RKO (cell line): Measurements from ENCODE around the gene HS6ST1.
A peak's percentile ranks its signal among the peaks of the same experiment; 100 is the strongest.

Experiments used
- DNase-seq: peaks from one replicate; pipeline ENCODE4 v3.0.0-alpha.2; 2016; ENCODE audit warnings: low spot score

The HS6ST1 gene, protein sequence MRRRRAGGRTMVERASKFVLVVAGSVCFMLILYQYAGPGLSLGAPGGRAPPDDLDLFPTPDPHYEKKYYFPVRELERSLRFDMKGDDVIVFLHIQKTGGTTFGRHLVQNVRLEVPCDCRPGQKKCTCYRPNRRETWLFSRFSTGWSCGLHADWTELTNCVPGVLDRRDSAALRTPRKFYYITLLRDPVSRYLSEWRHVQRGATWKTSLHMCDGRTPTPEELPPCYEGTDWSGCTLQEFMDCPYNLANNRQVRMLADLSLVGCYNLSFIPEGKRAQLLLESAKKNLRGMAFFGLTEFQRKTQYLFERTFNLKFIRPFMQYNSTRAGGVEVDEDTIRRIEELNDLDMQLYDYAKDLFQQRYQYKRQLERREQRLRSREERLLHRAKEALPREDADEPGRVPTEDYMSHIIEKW

DNA sequence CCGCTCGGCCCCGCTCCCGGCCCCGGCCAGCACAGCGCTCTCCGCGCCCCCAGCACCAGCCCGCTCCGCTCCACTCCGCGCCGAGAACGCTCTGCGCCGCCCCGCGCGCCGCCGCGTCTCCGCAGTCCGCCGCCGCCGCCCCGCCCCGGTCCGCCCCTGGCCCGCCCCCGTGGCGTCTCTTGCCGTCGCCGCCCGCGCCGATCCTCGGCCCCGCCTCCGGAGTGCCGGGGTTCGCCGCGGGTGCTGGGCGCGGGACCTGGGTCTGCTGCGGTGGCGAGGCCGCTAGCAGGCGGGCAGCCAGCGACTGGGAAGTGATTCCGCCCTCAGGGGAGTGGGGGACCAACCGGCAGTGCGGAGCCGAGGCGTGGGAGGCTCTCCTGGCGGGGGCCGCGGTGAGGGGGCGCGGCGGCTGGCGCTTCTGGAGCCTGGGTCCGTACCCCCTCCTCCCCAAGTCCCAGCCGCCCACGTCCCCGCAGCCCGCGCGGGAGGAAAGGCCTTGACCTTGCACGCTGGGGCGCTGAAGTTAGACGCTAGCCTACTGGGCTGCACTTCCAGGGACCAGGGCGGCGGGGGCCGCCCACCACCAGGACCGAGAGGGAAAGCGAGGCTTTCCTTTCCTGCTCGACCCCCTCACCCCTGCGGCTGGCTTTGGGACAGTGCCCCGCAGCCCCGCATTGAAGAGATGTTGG lies at the start of gene HS6ST1:
TSS of gene HS6ST1 (minus strand) at position 93 of the 689 bp plus-strand sequence. CDS start 305 bp downstream, outside the sequence.
- peak; percentile 79 for DNase-seq

DNA sequence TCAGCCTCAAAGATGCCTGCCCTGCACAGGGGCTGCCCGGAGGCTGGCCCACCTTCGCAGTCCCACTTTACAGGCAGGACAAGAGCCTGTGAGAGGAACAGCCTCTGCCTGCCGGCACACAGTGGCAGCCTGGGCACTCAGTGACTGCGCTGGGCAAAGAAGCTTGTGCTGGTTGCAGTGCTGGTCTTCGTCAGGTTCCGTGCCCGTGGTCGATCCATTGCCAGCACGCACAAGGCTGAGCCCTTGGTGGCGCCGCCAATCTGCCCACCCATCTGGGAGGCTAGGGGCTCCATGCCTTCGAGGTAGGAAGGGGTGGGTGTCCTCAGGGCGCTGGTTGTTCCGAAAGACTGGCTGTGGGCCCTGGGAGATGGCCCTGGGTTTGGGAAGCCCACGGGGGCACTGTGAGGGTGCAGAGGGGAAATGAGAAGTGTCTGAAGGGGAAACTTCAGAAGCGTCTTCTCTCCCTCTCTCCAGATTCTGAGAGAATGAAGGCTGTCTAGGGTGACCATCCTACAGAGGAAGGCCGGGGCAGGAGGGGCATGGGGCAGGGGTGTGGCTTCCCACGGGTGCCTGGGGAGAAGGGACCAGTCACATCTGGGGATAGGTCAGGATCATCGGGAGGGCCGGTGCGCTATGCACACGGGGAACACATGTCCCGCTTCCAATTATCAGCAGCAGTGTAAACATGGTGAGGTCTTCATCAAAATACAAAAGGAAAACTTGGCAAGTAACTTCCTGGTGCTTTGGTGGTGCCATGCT lies 49.1 kb upstream of the HS6ST1 start:
- DNase-seq = no peak

DNA sequence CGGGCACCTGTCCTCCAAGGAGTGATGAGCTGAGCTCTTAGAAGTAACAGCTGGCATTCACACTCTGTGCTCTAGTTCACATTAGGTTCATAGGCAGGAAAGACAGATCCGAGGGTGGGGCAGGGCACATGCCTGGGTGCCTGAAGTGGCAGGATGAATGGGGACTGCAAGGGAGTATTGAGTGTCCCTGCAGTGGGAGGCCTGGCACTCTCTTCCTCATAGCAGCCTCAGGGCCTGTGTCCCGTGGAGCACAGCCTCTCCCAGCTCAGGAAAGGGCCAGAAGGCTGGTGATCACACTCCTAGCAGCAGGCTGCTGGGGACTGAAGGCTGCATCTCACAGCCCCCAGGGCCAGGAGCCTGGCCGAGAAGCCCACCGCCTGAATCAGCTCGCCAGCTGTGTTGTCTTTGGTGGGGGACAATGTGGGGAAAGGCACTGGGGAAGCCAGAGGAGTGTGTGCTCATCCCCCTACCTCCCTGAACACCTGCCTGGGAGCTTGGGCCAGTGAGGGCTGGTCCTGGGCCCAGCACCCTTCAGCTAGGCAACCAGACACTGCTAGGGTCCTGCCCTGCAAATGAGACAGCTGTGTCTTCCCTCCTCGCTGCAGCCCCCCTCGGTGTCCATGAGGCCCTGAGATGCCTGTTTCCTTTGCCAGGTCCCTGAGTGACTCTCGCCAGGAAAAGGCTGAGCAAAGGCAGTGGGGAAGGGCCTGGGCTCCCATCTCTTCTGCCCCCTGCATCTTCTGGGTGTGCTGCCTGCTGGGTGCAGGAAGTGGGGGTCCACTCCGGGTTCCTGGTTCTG lies 48.2 kb upstream of the HS6ST1 start:
- no peak for DNase-seq

DNA sequence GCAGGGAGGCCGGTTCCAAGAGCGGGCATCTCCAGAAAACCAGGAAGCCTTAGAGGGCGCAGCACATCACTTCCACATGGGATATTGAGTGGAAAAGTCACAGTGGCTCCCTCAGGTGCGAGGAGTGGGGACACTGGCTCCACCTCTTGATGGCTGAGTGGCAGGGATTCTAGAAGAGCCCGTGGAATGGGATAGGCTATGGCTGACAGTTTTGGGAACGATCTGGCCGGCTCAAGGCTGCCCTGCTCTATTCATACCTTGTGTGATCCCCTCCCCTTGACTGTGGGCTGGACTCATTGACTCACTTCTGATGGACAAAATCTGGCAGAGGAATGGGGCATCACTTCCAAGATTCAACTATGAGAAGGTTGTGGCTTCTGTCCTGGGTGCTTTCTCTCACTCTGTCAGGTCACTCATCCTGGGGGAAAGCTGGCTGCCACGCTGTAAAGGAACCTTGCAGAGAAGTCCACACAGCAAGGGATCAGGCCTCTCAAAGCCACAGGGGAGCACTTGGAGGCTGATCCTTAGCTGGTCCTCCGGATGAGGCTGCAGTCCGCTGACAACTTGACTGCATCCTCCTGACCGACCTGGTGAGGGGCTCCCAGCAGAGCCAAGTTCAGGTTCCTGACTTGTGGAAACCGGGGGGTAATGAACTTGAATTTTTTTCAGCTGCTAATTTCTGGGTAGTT lies 46.7 kb upstream of the HS6ST1 start:
- DNase-seq = no peak

DNA sequence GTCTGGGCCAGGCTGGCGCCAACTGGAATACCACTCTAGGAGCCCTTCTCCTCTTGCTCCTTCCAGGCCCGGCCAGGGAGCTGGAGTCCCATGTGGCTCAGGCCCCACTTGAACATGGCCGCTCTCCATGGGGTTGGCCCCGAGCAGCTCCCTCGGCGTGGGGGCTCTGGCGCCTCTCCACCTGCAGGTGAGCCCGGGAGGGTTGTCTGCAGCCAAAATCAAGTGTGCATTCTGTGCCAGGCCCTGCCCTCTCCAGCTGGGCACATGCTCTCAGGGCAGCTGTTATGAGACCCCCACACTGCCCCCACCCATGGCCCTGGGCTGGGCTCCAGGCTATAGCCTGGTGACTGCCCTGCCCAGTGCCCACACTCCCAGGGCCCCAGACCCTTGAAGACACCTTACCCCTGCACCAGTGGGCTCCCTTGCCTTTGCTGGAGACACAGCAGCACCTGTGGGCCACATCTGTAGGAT lies 45.8 kb upstream of the HS6ST1 start:
- DNase-seq = no peak

DNA sequence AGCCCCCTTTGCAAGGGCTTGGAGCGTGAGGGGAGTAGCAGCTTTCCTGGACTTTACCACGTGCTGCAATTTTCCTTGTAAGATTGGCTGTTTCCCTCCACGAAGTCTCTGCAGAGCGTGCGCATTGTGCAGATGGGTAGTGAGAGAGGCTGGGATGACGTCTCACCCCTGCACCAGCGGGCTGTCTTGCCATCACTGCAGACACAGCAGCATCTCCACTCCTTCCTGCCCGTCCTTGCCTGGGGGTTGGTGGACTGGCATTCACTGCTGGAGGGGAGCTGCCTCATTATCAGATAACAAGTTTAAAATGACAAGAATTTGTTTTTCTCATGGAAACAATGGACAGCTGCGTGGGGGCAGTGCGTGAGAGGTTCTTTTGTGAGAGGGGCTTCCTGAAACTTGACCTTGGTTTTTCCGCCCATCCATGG lies 45.3 kb upstream of the HS6ST1 start:
- no peak for DNase-seq

DNA sequence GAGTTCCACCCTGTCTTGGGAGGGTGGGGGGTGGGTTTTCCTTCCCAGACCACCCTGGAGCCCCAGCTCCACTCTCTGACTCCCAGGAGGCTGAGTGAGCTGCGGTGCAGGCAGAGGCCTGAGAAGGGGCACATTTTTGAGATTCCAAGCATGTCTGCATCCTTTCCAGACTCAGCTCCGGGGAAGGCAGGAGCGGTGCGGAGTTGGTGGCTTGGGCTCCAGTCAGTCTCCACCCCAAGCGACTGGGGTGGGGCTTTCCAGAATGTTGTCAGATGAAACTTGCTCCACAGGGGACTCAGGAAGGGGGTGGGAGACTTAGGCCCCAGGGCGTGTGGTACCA lies 44.2 kb upstream of the HS6ST1 start:
- no peak for DNase-seq

DNA sequence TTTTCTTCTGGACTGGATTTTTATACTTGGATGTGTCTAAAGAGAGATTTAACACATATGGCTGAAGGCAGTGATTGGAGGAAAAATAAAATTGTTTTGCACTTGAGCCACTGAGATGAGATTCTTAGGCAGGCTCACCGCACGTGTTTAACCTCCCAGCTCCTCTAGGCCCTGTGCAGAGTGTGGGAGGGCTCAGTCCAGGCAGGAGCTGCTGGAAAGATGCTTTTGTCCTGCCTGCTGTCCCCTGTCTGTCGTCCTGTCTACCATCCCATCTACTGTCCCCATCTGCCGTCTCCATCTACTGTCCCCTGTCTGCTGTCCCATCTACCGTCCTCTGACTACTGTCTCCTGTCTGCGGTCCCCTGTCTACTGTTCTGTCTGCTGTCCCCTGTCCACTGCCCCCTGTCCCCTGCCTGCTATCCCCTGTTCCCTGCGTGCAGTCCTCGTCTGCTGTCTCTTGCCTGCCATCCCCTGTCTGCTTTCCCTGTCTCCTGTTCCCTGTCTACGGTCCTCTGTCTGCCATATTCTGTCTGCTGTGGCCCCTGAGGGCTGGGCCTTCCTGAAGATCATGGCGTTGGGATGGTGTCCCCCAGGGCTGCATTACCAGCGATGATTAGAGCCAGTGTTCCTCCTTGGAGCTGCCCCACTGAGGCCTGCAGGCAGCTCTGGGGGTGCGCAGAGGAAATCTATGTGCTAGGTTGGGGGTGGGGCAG lies 43.7 kb upstream of the HS6ST1 start:
- no peak for DNase-seq

DNA sequence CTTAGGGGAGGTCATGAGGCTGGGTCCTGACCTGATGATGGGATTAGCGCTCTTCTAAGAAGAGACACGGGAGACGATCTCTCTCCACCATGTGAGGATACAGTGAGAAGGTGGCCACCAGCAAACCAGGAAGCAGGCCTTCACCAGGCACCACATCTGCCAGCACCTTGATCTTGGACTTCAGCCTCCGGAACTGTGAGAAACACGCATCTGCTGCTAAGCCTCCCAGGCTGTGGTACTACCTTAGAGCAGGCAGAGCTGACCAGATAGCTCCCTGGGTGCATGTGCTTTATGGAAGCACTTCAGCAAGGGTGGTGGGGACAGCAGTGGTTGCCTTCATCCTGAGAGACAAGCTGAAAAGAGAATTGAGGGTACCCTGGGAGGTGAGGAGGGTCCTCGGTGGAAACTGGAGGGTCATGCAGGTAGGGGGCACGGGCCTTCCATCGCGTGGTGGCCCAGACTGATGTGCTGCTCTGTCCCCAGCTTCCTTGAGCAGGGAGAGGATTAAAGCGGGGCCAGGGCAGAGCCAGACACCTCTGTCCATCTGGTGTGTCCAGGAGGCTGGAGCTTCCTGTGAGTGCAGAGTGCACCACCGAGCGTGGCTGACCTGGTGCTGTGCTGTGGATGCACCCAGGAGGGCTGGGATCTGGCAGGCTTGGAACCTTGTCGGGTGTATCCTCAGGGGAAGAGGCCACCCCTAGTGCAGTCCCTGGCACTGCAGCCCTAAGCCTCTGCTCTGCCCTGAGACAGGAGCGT lies 42.9 kb upstream of the HS6ST1 start:
- DNase-seq = no peak

DNA sequence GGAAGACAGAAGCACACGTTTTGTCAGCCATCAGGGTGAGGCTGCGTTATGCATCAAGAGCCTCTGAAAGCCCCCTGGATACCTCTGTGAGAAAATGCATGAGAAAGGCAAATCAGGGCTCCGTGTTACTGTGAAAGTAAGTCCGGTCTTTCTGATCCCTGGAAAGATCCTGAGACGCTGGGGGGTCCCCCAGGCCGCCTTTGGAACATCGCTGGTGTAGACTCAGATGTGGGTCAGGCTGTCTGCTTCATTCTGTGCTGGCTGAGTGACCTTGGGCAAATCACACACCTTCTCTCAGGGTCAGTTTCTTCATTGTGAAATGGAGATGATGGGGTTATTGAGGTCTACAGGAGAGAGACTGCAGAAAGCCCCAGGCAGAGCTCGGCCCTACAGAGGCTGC lies 42.0 kb upstream of the HS6ST1 start:
- DNase-seq = no peak

DNA sequence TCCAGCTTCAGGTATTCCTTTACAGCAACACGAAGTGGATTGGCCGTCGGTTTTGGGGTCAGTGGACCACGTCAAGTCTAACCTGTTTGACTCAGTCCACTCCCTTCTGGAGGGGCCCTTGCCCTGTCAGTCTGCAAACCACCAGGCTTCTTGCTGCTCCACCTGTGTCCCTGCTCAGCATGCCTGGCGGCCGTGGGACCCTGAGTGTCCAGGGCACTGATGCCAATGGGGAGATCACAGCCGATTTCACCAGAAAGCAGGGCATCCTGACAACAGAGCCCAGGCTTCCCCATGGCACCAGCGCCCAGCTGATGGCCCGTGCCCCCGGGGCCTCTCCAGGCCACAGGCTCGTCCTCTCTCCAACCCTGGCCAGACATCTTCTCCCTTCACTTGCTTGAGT lies 41.2 kb upstream of the HS6ST1 start:
- no peak for DNase-seq

DNA sequence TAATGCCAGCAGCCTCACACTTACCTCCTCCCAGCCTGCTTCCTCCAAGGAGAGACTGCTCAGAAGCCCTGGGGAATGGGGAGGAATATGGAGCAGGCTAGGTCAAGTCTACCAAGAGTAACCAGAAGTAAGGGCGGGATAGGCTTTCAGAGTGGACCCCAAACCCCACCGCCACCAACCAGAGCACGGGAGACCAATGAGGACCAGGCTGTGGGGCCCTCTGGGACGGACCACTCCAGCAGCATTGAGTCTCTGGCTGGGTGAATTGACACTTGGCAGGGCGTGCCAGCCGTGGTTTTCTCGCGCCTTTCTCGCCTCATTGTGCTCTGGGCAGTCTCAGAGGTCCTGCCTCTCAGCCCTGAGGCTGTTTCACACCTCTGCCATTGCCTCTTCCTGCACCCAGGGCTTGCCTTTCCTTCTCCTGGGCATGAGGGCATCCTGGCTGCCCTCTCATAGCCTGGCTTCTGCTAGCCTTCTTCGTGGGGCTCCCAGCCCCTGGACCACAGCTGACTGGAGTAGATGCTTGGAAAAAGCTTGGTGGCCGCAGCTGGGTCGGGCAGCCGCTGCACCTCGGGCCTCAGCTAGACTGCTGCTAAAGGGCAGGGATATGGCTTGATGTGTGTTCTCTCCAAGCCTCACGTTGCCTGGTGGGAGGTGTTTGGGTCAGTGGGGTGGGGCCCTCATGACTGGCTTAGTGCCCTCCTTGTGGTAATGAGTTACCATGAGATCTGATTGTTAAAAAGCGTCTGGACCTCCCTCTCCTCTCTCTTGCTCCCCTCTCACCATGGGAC lies 40.5 kb upstream of the HS6ST1 start:
- no peak for DNase-seq

DNA sequence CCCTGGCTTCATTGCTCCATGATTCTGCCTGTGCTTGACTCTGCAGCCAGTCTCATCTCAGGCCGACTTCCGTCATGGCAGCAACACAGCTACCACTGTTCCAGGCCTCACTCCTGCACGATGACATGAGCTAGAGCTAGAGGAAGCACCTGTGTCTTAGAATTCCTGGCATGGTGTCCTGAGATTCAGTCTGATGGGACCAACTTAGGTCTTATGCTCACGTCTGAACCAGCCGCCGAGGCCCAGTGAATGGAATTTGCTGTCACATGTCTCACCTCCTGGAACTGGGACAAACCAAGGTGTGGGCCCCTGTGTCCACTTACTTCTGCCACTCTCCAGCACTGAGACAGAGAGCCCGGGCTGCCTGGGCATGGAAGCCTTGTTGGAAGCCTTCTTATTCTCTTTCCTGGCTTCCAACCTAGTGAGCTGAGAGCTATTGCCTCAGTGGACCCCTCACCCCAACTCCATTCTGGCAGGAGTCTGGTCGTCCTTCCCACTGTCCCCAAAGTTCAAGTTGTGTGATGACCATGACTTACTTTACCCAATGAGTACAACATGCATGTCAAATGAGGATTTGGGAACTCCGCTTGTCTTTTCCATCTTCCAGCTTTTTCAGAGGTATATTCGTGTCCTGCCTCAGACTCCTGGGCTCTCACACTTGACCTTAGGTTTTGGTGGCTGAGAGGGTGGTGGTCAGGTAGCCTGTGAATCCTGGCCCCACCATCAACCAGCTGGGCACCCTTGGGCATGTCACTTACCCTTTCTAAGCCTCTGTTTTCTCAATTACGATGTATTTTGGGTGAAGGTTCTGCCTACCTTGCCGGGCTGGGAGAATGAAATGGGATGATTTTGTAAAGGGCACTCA lies 39.1 kb upstream of the HS6ST1 start:
- DNase-seq = no peak

DNA sequence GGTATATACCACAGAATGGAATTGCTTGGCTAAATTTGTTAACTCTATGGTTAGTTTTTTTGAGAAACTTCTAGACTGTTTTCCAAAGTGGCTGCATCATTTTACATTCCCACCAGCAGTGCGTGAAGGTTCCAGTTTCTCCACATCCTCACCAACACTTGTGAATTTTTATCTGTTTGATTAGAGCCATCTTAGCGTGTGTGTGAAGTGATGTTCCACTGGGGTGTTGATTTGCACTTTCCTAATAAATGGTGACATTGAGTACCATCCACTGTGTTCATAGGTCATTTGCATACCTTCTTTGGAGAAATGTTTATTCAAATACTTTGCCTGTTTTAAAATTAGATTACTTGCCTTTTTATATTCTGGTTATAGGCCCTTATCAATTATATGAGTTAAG lies 37.5 kb upstream of the HS6ST1 start:
- no peak for DNase-seq

DNA sequence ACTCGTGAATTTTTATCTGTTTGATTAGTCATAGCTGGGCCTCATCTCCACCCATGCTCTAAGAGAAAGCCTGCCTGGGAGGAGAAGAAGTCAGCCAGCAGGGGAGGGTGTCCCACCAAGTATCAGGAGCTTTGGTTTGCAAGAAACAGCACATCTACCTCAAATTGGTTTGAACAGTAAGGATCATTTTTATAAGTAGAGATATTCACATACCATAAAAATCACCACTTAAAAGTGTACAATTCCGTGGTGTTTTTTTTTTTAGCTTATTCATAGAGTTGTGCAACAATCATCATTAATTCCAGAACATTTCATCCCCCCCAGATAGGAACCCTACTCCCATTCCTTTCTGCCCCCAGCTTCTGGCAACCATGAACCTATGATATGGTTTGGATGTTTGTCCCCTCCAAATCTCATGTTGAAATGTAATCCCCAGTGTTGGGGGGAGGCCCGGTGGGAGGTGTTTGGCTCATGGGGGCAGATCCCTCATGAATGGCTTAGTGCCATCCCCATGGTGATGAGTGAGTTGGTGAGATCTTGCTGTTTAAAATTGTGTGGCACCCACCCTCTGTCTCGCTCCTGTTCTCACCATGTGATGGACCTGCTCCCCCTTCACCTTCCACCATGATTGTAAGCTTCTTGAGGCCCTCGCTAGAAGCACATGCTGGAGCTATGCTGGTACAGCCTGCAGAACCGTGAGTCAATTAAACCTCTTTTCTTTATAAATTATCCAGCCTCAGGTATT lies 36.2 kb upstream of the HS6ST1 start:
- no peak for DNase-seq

DNA sequence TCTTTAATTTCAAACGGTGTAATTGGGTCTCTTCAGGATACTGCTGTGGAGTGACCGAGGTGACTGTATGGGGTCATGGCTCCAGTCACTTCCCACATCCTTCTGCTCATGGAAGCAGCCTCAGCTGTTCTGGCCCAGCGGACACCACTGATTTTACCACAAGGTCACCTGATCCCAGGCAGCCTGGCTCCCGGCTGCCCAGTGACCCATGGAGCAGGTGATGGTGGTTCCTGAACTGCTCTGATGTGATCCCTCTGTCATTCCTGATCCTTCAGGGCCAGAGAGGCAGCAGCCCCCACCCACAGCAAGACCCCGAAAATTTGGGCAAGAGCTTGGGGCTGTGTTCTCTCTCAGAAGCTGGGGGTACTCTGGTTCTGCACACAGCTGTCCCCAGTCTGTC lies 35.5 kb upstream of the HS6ST1 start:
- no peak for DNase-seq

DNA sequence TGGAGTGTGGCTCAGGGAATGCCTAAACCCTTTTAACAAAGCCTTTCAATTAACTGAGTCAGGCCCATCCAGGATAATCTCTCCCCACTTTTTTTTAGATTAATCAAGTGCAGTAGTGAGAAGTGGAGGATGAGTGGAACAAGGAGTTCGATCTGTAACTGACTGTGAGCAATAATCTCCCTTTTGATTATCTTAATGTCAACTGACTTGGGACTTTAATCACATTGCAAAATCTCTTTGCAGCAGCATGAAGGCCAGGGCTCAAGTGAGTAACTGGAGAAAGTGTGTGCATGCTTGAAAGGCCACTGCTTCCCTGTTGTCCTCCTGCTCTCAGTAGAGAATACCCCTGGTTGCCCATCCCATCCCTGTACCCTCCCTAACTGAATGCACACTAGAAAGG lies 32.1 kb upstream of the HS6ST1 start:
- no peak for DNase-seq
